Uterus (tissue), 2 donors: ENCODE results near the gene YPEL2.

Experiments used
- POLR2A ChIP-seq, 2 donors: fragments of 450-650 bp; IDR thresholded peaks; one replicate each; pipeline ENCODE4 v1.6.1; 2016; ENCODE audit warnings: antibody characterized with exemption in 2 of 2, mild to moderate bottlenecking in 1 of 2, moderate library complexity in 1 of 2
- TF ChIP-seq, protein P1 (sequence below), 4 experiments: fragments of 200-600 bp in 2 of 4; fragments of 450-650 bp in 2 of 4; sonication (generic) in 2 of 4; IDR thresholded peaks; one replicate each; pipeline ENCODE4 v1.5.1; 2016 to 2019; ENCODE audit warnings: antibody characterized with exemption in 4 of 4, mild to moderate bottlenecking in 2 of 4, moderate library complexity in 1 of 4

DNA sequence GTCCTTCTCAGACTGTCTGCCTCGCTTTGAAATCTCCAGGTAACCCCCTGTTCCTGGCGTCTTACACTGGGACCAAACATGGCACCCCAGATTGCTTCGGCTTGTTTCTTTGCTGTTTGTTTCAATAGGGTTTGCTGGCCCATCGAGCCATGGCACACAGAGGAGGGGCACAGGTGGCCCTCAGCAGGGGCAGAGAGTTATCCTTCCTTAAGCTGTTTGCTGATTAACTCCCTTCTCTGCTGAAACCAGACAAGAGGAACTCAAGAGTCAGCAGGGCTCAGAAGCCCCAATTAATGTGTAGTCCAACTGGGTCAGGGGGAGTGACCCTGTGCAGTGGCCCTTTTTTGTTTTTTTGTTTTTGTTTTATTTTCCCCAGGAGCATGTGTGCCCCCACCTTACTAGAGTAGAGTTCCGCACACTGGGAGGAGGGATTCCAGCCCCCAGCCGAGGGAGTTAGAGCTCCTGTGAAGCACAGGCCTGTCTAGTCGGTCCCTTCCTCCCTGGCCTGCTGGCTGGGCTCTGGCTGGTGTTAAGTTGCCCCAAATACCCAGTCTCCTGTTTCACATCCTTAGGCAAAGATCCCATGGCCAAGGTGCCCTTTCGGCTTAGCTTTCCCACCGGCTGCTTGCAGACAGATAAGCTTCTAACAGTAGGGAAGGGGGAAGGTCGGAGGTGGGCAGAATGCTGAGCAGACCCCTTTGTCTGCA lies 39.3 kb downstream of the YPEL2 start:
- TF ChIP-seq, protein P1, sequence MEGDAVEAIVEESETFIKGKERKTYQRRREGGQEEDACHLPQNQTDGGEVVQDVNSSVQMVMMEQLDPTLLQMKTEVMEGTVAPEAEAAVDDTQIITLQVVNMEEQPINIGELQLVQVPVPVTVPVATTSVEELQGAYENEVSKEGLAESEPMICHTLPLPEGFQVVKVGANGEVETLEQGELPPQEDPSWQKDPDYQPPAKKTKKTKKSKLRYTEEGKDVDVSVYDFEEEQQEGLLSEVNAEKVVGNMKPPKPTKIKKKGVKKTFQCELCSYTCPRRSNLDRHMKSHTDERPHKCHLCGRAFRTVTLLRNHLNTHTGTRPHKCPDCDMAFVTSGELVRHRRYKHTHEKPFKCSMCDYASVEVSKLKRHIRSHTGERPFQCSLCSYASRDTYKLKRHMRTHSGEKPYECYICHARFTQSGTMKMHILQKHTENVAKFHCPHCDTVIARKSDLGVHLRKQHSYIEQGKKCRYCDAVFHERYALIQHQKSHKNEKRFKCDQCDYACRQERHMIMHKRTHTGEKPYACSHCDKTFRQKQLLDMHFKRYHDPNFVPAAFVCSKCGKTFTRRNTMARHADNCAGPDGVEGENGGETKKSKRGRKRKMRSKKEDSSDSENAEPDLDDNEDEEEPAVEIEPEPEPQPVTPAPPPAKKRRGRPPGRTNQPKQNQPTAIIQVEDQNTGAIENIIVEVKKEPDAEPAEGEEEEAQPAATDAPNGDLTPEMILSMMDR (IDR thresholded peaks at IDR 0.05): no peak
- TF ChIP-seq POLR2A (IDR thresholded peaks at IDR 0.05): no peak
